ENCODE data around the gene CHCHD6.
"Not testable (repeated sequence)": the region's sequence is repeated elsewhere in the genome, so short reads cannot be mapped to it uniquely, and the experiment has no call there.

The CHCHD6 gene

GRCh38 chr3:126777366-126777765, 73.3 kb downstream of the CHCHD6 start:
- DNase-seq = no peak

GRCh38 chr3:126780666-126781065, 76.6 kb downstream of the CHCHD6 start:
- DNase-seq = no peak

GRCh38 chr3:126781406-126781805, 77.4 kb downstream of the CHCHD6 start:
- no peak for DNase-seq

- DNase-seq = no peak
These were observed 78.0 kb downstream of the CHCHD6 start for GRCh38 chr3:126781889-126782491.

- no peak for DNase-seq
These were observed 78.5 kb downstream of the CHCHD6 start for GRCh38 chr3:126782536-126782935.

- no peak for DNase-seq
These were observed 80.2 kb downstream of the CHCHD6 start for GRCh38 chr3:126784254-126784653.

GRCh38 chr3:126791320-126791719, 87.3 kb downstream of the CHCHD6 start:
- not testable (repeated sequence) for DNase-seq

GRCh38 chr3:126792998-126793397, 89.0 kb downstream of the CHCHD6 start:
- no peak for DNase-seq

GRCh38 chr3:126797563-126797962, 93.5 kb downstream of the CHCHD6 start:
- no peak for DNase-seq

GRCh38 chr3:126798521-126798920, 94.5 kb downstream of the CHCHD6 start:
- DNase-seq = no peak

- DNase-seq = no peak
These were observed 95.1 kb downstream of the CHCHD6 start for GRCh38 chr3:126799099-126799498.

GRCh38 chr3:126801312-126801711, 97.3 kb downstream of the CHCHD6 start:
- DNase-seq = not testable (repeated sequence)

- DNase-seq = no peak
These were observed 103.8 kb downstream of the CHCHD6 start for GRCh38 chr3:126807795-126808194.

GRCh38 chr3:126811530-126811929, 107.5 kb downstream of the CHCHD6 start:
- DNase-seq = no peak

GRCh38 chr3:126816298-126816697, 112.3 kb downstream of the CHCHD6 start:
- no peak for DNase-seq

GRCh38 chr3:126816986-126817777, 113.1 kb downstream of the CHCHD6 start:
- DNase-seq = no peak

GRCh38 chr3:126817781-126818180, 113.7 kb downstream of the CHCHD6 start:
- no peak for DNase-seq

- no peak for DNase-seq
These were observed 114.5 kb downstream of the CHCHD6 start for GRCh38 chr3:126818400-126819095.

GRCh38 chr3:126826693-126827092, 122.7 kb downstream of the CHCHD6 start:
- no peak for DNase-seq

GRCh38 chr3:126827121-126827520, 123.1 kb downstream of the CHCHD6 start:
- no peak for DNase-seq

- no peak for DNase-seq
These were observed 124.3 kb downstream of the CHCHD6 start for GRCh38 chr3:126828306-126828705.

GRCh38 chr3:126832933-126833332, 128.9 kb downstream of the CHCHD6 start:
- DNase-seq = no peak

GRCh38 chr3:126834596-126835471, 130.8 kb downstream of the CHCHD6 start:
- no peak for DNase-seq

Measured in hematopoietic multipotent progenitor cell treated with erythropoietin and hydrocortisone succinate and interleukin-3 and kit ligand, for 4 days (in vitro differentiated cells).